HepG2 (cell line): ENCODE results near the gene ADPRS. TPM values are rescaled to one million over a fixed set of nuclear protein-coding genes. Genes with fewer than 3 reads are reported as not detected.

Experiments used
- ATAC-seq: fragments of 200-7000 bp; cut with Tn5 transposase; 3 replicates; pipeline ENCODE4 v1.9.1; 2020; ENCODE audit warnings: mild to moderate bottlenecking, moderate library complexity
- BruUV-seq: library from RNA; stranded (reverse); fragments of 400-500 nt; replicated peaks from 2 replicates; lab custom pipeline; 2021; lab: Mats Ljungman, UMichigan
- CTCF ChIA-PET: fragments of 300-600 bp; formaldehyde crosslinking; extraction: SDS; loops from one replicate; lab custom pipeline; 2021; ENCODE audit warnings: low total read pairs, inconsistent platforms, low intra/inter-chr PET ratio; lab: Yijun Ruan, JAX
- POLR2A ChIA-PET: fragments of 350-600 bp; sonication (Branson Sonifier 250); formaldehyde crosslinking; loops from one replicate; lab custom pipeline; 2020; ENCODE audit warnings: antibody characterized with exemption, inconsistent platforms; lab: Yijun Ruan, JAX
- DNase-seq: peaks from one replicate; pipeline ENCODE4 v3.0.0-alpha.2; 2015; ENCODE audit warnings: low spot score
- FAIRE-seq: peaks from 3 replicates; lab custom pipeline; 2011; peaks lifted over from hg19 to GRCh38; lab: Jason Lieb, UNC
- H2AFZ ChIP-seq: one replicate; pipeline ENCODE4 v1.6.1; 2011; ENCODE audit warnings: low read length, inconsistent platforms
- H3K27ac ChIP-seq: fragments of 300-600 bp; 3 replicates; pipeline ENCODE4 v1.8.0; 2011; ENCODE audit warnings: mixed run types, mild to moderate bottlenecking, mixed read lengths, low read length, inconsistent platforms; ENCODE audit not compliant: insufficient read depth; ENCODE audit errors: extremely low read length
- H3K27me3 ChIP-seq, 2 experiments: fragments of 200-600 bp in 1 of 2; 2 replicates in 1 of 2; 3 replicates in 1 of 2; pipeline versions ENCODE4 v1.6.0 to v1.8.0; 2011; ENCODE audit warnings: low read length in 2 of 2, mild to moderate bottlenecking in 2 of 2, moderate library complexity in 2 of 2, inconsistent platforms in 1 of 2; ENCODE audit not compliant: insufficient read depth in 2 of 2, control insufficient read depth in 1 of 2
- H3K36me3 ChIP-seq, 2 experiments: fragments of 200-600 bp in 1 of 2; replicated peaks in 1 of 2; 2 replicates in 1 of 2; 3 replicates in 1 of 2; pipeline versions ENCODE4 v1.5.1 to v1.8.0; 2011; ENCODE audit warnings: low read length in 2 of 2, inconsistent platforms in 1 of 2; ENCODE audit not compliant: insufficient read depth in 2 of 2, control insufficient read depth in 1 of 2
- H3K4me1 ChIP-seq: 2 replicates; pipeline ENCODE4 v1.5.1; 2012; ENCODE audit warnings: low read length, inconsistent platforms; ENCODE audit not compliant: insufficient read depth
- H3K4me2 ChIP-seq: 2 replicates; pipeline ENCODE4 v1.6.0; 2011; ENCODE audit warnings: low read depth, low read length, inconsistent platforms
- H3K4me3 ChIP-seq, 3 experiments: fragments of 200-600 bp in 1 of 3; sonication (generic), shearing (Covaris generic) in 1 of 3; replicated peaks in 1 of 3; 2 replicates each; pipeline ENCODE4 v1.5.1; 2011 to 2016; ENCODE audit warnings: low read length in 3 of 3, inconsistent platforms in 2 of 3, low read depth in 2 of 3, mild to moderate bottlenecking in 2 of 3, control low read depth in 1 of 3, mixed read lengths in 1 of 3; ENCODE audit not compliant: insufficient read depth in 1 of 3
- H3K79me2 ChIP-seq: one replicate; pipeline ENCODE4 v1.6.1; 2011; ENCODE audit warnings: low read length, inconsistent platforms; ENCODE audit not compliant: insufficient read depth
- H3K9ac ChIP-seq: 2 replicates; pipeline ENCODE4 v1.6.0; 2011; ENCODE audit warnings: mild to moderate bottlenecking, low read depth, low read length, inconsistent platforms; ENCODE audit not compliant: insufficient read depth
- H3K9me3 ChIP-seq: 2 replicates; pipeline ENCODE4 v1.5.1; 2012; ENCODE audit warnings: mild to moderate bottlenecking, low read length
- H4K20me1 ChIP-seq: 2 replicates; pipeline ENCODE4 v1.6.0; 2011; ENCODE audit warnings: inconsistent platforms, mild to moderate bottlenecking, low read length, moderate library complexity; ENCODE audit not compliant: insufficient read depth
- CEBPZ ChIP-seq: IDR thresholded peaks from 2 replicates; pipeline ENCODE4 v1.6.1; 2012; ENCODE audit warnings: low read length, improper control_type of control experiment
- WGBS: methylation state at CpG from one replicate; pipeline ENCODE4 v1.1.6; 2017; ENCODE audit warnings: low lambda C conversion rate; 5-methylcytosine and 5-hydroxymethylcytosine counted together
- in situ Hi-C: cut with HindIII; loops from 2 replicates; pipeline ENCODE4 v1.10.0; 2017; ENCODE audit warnings: low pct_unique_long_range_greater_than_20kb; ENCODE audit not compliant: extremely low pct_ligation_motif_present
- intact Hi-C: fragments of 100-400 bp; cut with micrococcal nuclease; formaldehyde crosslinking; loops from one replicate; pipeline ENCODE4 v1.10.0; 2022; ENCODE audit not compliant: unreplicated experiment
- polyA plus RNA-seq, 8 experiments: library from polyadenylated mRNA; depleted of rRNA in 3 of 8; stranded (reverse) in 7 of 8; unstranded in 1 of 8; fragments of >200 nt; fragmentation: Illumina TruSeq in 4 of 8; extraction: Trizol in 4 of 8; gene quantifications; 2 replicates each; pipeline versions ENCODE4 v1.2.1 to v1.2.3, GENCODE V29; 2011 to 2016; ENCODE audit warnings: low read depth in 4 of 8, missing spikeins in 1 of 8, mixed read lengths in 1 of 8; ENCODE audit not compliant: insufficient read depth in 1 of 8
- total RNA-seq, 5 experiments: library from RNA; depleted of rRNA; stranded (reverse); fragments of >200 nt; fragmentation: Illumina TruSeq; extraction: Trizol; gene quantifications; 2 replicates each; pipeline ENCODE4 v1.2.3, GENCODE V29; 2016; ENCODE audit warnings: low read depth in 1 of 5
- TF ChIP-seq, protein P1 (sequence below): fragments of 450-650 bp; IDR thresholded peaks from 2 replicates; pipeline ENCODE4 v1.6.1; 2016

The ADPRS gene
- total and polyA plus RNA-seq, 2 of the 13 experiments (the other 11 are each of a cell fraction or from before 2014, with no cell fraction given): 30.6 to 36.4 TPM

- POLR2A ChIA-PET: no interaction called here
- peak; percentile 32 for ATAC-seq
- H3K4me1 ChIP-seq: peaks cover 64% of the 10 kb centered on the region
- H3K79me2 ChIP-seq: no peaks in the 10 kb centered on the region
- intact Hi-C loops: no loop called here
- no peaks in the 10 kb centered on the region for H3K36me3 ChIP-seq
- peaks cover 11 to 47% of the 10 kb centered on the region in 2 experiments; a peak in 4 of 5 replicates for H3K27me3 ChIP-seq
- peak overlapping the region in 1 of 3 experiments; percentile 34; a peak in 1 of 6 replicates for H3K4me3 ChIP-seq
- H3K9me3 ChIP-seq: no peaks in the 10 kb centered on the region
- TF ChIP-seq CEBPZ: no peak
- TF ChIP-seq, protein P1, sequence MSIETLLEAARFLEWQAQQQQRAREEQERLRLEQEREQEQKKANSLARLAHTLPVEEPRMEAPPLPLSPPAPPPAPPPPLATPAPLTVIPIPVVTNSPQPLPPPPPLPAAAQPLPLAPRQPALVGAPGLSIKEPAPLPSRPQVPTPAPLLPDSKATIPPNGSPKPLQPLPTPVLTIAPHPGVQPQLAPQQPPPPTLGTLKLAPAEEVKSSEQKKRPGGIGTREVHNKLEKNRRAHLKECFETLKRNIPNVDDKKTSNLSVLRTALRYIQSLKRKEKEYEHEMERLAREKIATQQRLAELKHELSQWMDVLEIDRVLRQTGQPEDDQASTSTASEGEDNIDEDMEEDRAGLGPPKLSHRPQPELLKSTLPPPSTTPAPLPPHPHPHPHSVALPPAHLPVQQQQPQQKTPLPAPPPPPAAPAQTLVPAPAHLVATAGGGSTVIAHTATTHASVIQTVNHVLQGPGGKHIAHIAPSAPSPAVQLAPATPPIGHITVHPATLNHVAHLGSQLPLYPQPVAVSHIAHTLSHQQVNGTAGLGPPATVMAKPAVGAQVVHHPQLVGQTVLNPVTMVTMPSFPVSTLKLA: peak; percentile 92
- TF ChIP-seq, all 625 proteins: peak for 1
- H4K20me1 ChIP-seq: no peaks in the 10 kb centered on the region
- in situ Hi-C loops: no loop called here
- H3K27ac ChIP-seq: no peak overlapping the region
- no peak overlapping the region for H2AFZ ChIP-seq
- 16% methylated on average over 6 of the region's 8 CpGs for WGBS
- CTCF ChIA-PET: no interaction called here
- DNase-seq (no peak), FAIRE-seq (no peak)
- peak overlapping the region; percentile 67 for H3K4me2 ChIP-seq
- no peak overlapping the region; the same call in 1 of the 2 replicates for H3K9ac ChIP-seq
- BruUV-seq: no TSS peak
Measured at GRCh38 chr1:36123356-36123755, 34.7 kb downstream of the ADPRS start.
